Endodermal cell (in vitro differentiated cells): Measurements from ENCODE around the gene IRX6. TPM values are rescaled to one million over a fixed set of nuclear protein-coding genes. Genes with fewer than 3 reads are reported as not detected.

ENCODE experiments used
- DNase-seq: peaks from one replicate; pipeline ENCODE4 v3.0.0-alpha.2; 2017
- H3K27ac ChIP-seq: 2 replicates; pipeline ENCODE4 v1.5.1; 2013; ENCODE audit warnings: mild to moderate bottlenecking, low read depth, low read length, moderate library complexity
- H3K27me3 ChIP-seq: 2 replicates; pipeline ENCODE4 v1.6.1; 2013; ENCODE audit warnings: mild to moderate bottlenecking, low read length, moderate library complexity; ENCODE audit not compliant: insufficient read depth, control insufficient read depth, poor library complexity, severe bottlenecking
- H3K36me3 ChIP-seq: 2 replicates; pipeline ENCODE4 v1.7.0; 2013; ENCODE audit warnings: mild to moderate bottlenecking, low read length, moderate library complexity; ENCODE audit not compliant: control insufficient read depth, insufficient read depth
- H3K4me1 ChIP-seq: one replicate; pipeline ENCODE4 v1.7.0; 2013; ENCODE audit warnings: low read length; ENCODE audit not compliant: control insufficient read depth, insufficient read depth
- H3K4me3 ChIP-seq: 2 replicates; pipeline ENCODE4 v1.5.1; 2013; ENCODE audit warnings: mild to moderate bottlenecking, low read length, moderate library complexity
- H3K9ac ChIP-seq: 2 replicates; pipeline ENCODE4 v1.6.1; 2013; ENCODE audit warnings: mild to moderate bottlenecking, low read length, moderate library complexity; ENCODE audit not compliant: poor library complexity, severe bottlenecking; ENCODE audit errors: extremely low read depth
- H3K9me3 ChIP-seq: 2 replicates; pipeline ENCODE4 v1.6.1; 2013; ENCODE audit warnings: mild to moderate bottlenecking, low read length, moderate library complexity; ENCODE audit not compliant: control insufficient read depth
- H3K27ac Mint-ChIP-seq: 2 replicates; pipeline ENCODE4 v1.8.0; 2020; ENCODE audit warnings: mixed read lengths
- H3K27me3 Mint-ChIP-seq: 2 replicates; pipeline ENCODE4 v1.8.0; 2021; ENCODE audit warnings: mild to moderate bottlenecking, mixed read lengths; ENCODE audit not compliant: insufficient read depth
- H3K36me3 Mint-ChIP-seq: 2 replicates; pipeline ENCODE4 v1.8.0; 2020; ENCODE audit warnings: low read depth, mixed read lengths
- H3K4me1 Mint-ChIP-seq: 2 replicates; pipeline ENCODE4 v1.8.0; 2020; ENCODE audit warnings: mixed read lengths
- H3K4me3 Mint-ChIP-seq: 2 replicates; pipeline ENCODE4 v1.8.0; 2020; ENCODE audit warnings: mild to moderate bottlenecking, moderate library complexity, mixed read lengths
- H3K9me3 Mint-ChIP-seq: 2 replicates; pipeline ENCODE4 v1.8.0; 2020; ENCODE audit warnings: mild to moderate bottlenecking, mixed read lengths
- WGBS, 2 experiments: methylation state at CpG; one replicate each; pipeline versions ENCODE4 v1.1.5 to v1.1.7; 2013; ENCODE audit warnings: missing lambda C conversion rate in 2 of 2, mixed read lengths in 1 of 2; ENCODE audit not compliant: insufficient coverage in 1 of 2, insufficient read length in 1 of 2; 5-methylcytosine and 5-hydroxymethylcytosine counted together
- total RNA-seq, 2 donors: library from RNA; stranded (reverse); fragmentation: NEBNext Ultra II Directional in 1 of 2; extraction: Animal tissue kit (Norgen Biotek cat#: 25700) in 1 of 2; gene quantifications; 2 replicates in 1 of 2; 3 replicates in 1 of 2; pipeline ENCODE4 v1.2.1, GENCODE V29; 2021
- TF ChIP-seq, protein P1 (sequence below): fragments of 200-600 bp; sonication (generic); conservative IDR thresholded peaks from 2 replicates; pipeline ENCODE4 v1.5.0; 2021; ENCODE audit warnings: antibody characterized with exemption, mild to moderate bottlenecking

Gene IRX6
- total RNA-seq, 2 donors from 2014 or later, result 0.55 to 1.1 TPM

DNA sequence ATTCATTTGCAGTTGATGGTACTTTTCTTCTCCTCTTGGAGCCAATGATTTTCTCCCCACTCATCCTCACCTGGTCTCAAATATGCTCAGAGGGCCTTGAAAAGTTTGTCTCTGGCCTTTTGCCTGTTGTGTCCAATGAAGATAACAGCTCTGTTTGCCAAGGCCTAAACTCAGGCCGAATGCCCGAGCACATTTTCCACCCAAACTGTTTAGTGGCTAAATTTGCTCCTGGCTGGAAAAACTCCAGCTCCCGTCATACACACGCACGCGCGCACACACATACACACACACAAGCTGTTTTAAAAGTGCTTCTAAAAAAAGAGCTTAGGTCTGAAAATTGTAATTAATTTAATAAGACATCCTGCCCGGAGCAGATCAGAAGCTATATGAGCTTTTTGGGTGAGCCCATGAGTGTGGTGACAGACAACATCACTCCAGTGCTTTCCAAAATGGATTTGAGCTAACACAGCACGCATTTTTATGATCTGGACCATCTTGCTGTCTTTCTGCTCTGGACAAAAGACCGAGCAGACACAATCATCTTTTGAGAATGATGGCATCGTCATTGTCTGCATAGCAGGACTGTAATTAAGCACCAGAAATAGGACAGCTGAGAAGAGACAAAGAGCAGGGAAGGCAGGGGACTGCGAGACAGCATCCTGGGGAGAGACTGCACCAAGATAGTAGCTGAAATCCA, 48.9 kb downstream of the IRX6 start:
- no peaks in the 10 kb centered on the region for H3K9me3 ChIP-seq
- H3K27me3 Mint-ChIP-seq, result peaks cover 18% of the 10 kb centered on the region
- DNase-seq, result no peak
- 85 to 86% methylated on average over 7 to 12 of the region's 12 CpGs for WGBS, 2 experiments
- no peaks in the 10 kb centered on the region for H3K36me3 Mint-ChIP-seq
- TF ChIP-seq, protein P1, sequence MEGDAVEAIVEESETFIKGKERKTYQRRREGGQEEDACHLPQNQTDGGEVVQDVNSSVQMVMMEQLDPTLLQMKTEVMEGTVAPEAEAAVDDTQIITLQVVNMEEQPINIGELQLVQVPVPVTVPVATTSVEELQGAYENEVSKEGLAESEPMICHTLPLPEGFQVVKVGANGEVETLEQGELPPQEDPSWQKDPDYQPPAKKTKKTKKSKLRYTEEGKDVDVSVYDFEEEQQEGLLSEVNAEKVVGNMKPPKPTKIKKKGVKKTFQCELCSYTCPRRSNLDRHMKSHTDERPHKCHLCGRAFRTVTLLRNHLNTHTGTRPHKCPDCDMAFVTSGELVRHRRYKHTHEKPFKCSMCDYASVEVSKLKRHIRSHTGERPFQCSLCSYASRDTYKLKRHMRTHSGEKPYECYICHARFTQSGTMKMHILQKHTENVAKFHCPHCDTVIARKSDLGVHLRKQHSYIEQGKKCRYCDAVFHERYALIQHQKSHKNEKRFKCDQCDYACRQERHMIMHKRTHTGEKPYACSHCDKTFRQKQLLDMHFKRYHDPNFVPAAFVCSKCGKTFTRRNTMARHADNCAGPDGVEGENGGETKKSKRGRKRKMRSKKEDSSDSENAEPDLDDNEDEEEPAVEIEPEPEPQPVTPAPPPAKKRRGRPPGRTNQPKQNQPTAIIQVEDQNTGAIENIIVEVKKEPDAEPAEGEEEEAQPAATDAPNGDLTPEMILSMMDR, result no peak
- no peaks in the 10 kb centered on the region for H3K9me3 Mint-ChIP-seq
- H3K4me1 Mint-ChIP-seq, result peaks cover 1% of the 10 kb centered on the region
- H3K27ac Mint-ChIP-seq, result no peak overlapping the region
- H3K9ac ChIP-seq, result no peak overlapping the region
- no peaks in the 10 kb centered on the region for H3K36me3 ChIP-seq
- no peak overlapping the region for H3K4me3 ChIP-seq
- H3K27ac ChIP-seq, result peak overlapping the region; percentile 64
- H3K4me1 ChIP-seq, result no peaks in the 10 kb centered on the region
- H3K27me3 ChIP-seq, result peaks cover 13% of the 10 kb centered on the region
- no peak overlapping the region for H3K4me3 Mint-ChIP-seq

DNA sequence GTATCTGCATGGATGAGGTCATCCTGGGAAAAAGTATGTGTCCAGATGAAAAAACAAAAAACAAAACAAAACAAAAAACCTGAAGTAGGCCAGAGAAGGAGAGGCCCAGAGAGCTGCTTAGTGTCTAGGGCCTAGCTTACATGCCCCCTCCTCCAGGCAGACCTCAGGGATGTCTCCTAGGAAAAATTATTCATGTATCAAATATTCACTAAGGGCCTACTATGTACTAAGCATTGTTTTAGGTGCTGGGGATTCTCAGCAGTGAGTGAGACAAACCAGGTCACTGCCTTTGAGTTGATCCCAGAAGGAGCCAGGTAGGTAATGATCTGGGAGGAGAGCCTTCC, 49.5 kb downstream of the IRX6 start:
- DNase-seq, result no peak
- Mint-ChIP-seq H3K4me3 (no peak overlapping the region), H3K4me1 (peaks cover 1% of the 10 kb centered on the region), H3K36me3 (no peaks in the 10 kb centered on the region), H3K9me3 (no peaks in the 10 kb centered on the region), H3K27ac (no peak overlapping the region), H3K27me3 (peaks cover 18% of the 10 kb centered on the region)
- Histone ChIP-seq H3K36me3 (no peaks in the 10 kb centered on the region), H3K9me3 (no peaks in the 10 kb centered on the region), H3K4me3 (no peak overlapping the region), H3K4me1 (no peaks in the 10 kb centered on the region), H3K27me3 (peaks cover 13% of the 10 kb centered on the region), H3K27ac (peak overlapping the region; percentile 64), H3K9ac (no peak overlapping the region)
- TF ChIP-seq, protein P1, result no peak

DNA sequence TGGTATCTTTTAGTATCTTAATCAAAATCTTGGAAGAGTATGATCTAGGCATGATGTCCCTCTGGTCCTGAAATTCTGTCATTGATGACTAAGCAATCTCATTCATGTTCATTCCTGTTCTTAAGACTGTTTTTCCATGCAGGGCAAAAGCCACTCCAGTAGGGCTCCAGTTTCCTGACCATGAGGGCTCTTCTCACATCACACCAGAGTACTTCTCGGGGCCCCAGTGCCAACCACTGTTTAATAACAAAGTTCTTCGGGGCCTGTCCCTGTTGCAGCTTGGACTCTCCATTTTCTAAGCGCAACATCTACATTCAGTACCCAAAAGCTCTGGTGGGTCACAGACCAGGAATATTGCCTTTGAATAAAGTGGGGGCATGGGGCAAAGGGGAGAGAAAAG, 52.0 kb downstream of the IRX6 start:
- Mint-ChIP-seq H3K9me3 (no peaks in the 10 kb centered on the region), H3K27ac (no peak overlapping the region), H3K36me3 (no peaks in the 10 kb centered on the region), H3K27me3 (peaks cover 9% of the 10 kb centered on the region), H3K4me1 (no peaks in the 10 kb centered on the region), H3K4me3 (no peak overlapping the region)
- H3K27ac ChIP-seq, result no peak overlapping the region
- no peaks in the 10 kb centered on the region for H3K9me3 ChIP-seq
- no peak for DNase-seq
- H3K27me3 ChIP-seq, result no peaks in the 10 kb centered on the region
- WGBS, 2 experiments, result 91 to 100% methylated on average over 2 to 3 of the region's 3 CpGs
- H3K36me3 ChIP-seq, result no peaks in the 10 kb centered on the region
- TF ChIP-seq, protein P1, result no peak
- H3K4me3 ChIP-seq, result no peak overlapping the region
- H3K9ac ChIP-seq, result no peak overlapping the region
- no peaks in the 10 kb centered on the region for H3K4me1 ChIP-seq
